Loucy (cell line): ENCODE results near the gene CCDC127.
"Not testable (repeated sequence)": the region's sequence is repeated elsewhere in the genome, so short reads cannot be mapped to it uniquely, and the experiment has no call there.

ENCODE experiments used
- H2AFZ ChIP-seq: fragments of 200-600 bp; sonication (generic); 2 replicates; pipeline ENCODE4 v1.6.0; 2016; ENCODE audit warnings: antibody characterized with exemption, mild to moderate bottlenecking, low read length, moderate library complexity
- H3F3A ChIP-seq: fragments of 200-600 bp; 2 replicates; pipeline ENCODE4 v1.6.0; 2016; ENCODE audit warnings: antibody characterized with exemption, low read depth, mild to moderate bottlenecking
- H3K27me3 ChIP-seq: fragments of 200-600 bp; sonication (generic); 2 replicates; pipeline ENCODE4 v1.6.1; 2014; ENCODE audit warnings: low read length, mild to moderate bottlenecking; ENCODE audit not compliant: insufficient read depth, poor library complexity, severe bottlenecking
- H3K36me3 ChIP-seq: fragments of 200-600 bp; sonication (generic); 2 replicates; pipeline ENCODE4 v1.6.1; 2016; ENCODE audit warnings: low read length; ENCODE audit not compliant: insufficient read depth
- H3K4me1 ChIP-seq: fragments of 200-600 bp; sonication (generic); 2 replicates; pipeline ENCODE4 v1.5.1; 2014; ENCODE audit warnings: low read length, mild to moderate bottlenecking; ENCODE audit not compliant: insufficient read depth, poor library complexity, severe bottlenecking
- H3K4me2 ChIP-seq: fragments of 200-600 bp; sonication (generic); 2 replicates; pipeline ENCODE4 v1.6.0; 2014; ENCODE audit warnings: antibody characterized with exemption, low read length, low read depth, mild to moderate bottlenecking; ENCODE audit not compliant: poor library complexity, severe bottlenecking
- H3K4me3 ChIP-seq: fragments of 200-600 bp; sonication (generic); 2 replicates; pipeline ENCODE4 v1.5.1; 2014; ENCODE audit warnings: low read length, mild to moderate bottlenecking, mixed read lengths; ENCODE audit not compliant: poor library complexity, severe bottlenecking
- H3K79me2 ChIP-seq: fragments of 200-600 bp; sonication (generic); 2 replicates; pipeline ENCODE4 v1.6.1; 2014; ENCODE audit warnings: low read length; ENCODE audit not compliant: insufficient read depth
- H3K9ac ChIP-seq: fragments of 200-600 bp; sonication (generic); 2 replicates; pipeline ENCODE4 v1.6.0; 2014; ENCODE audit warnings: mild to moderate bottlenecking, low read depth, low read length, moderate library complexity; ENCODE audit not compliant: poor library complexity, severe bottlenecking
- H3K9me2 ChIP-seq: fragments of 200-600 bp; sonication (generic); replicated peaks from 2 replicates; pipeline ENCODE4 v1.6.1; 2016; ENCODE audit warnings: low read depth, low read length, mixed read lengths
- H3K9me3 ChIP-seq: fragments of 200-600 bp; sonication (generic); 2 replicates; pipeline ENCODE4 v1.6.1; 2014; ENCODE audit warnings: mild to moderate bottlenecking, antibody characterized with exemption, low read length, low read depth; ENCODE audit not compliant: insufficient read depth
- H4K20me1 ChIP-seq: fragments of 200-600 bp; sonication (generic); 2 replicates; pipeline ENCODE4 v1.6.0; 2014; ENCODE audit warnings: antibody characterized with exemption, low read length, mild to moderate bottlenecking; ENCODE audit not compliant: insufficient read depth, poor library complexity, severe bottlenecking
- CTCF ChIP-seq: fragments of 200-600 bp; sonication (generic); conservative IDR thresholded peaks from 2 replicates; pipeline ENCODE4 v1.5.1; 2014; ENCODE audit warnings: mild to moderate bottlenecking, antibody characterized with exemption, low read length
- EZH2phosphoT487 ChIP-seq: fragments of 200-600 bp; IDR thresholded peaks from 2 replicates; pipeline ENCODE4 v1.6.1; 2018; ENCODE audit warnings: antibody characterized with exemption, mild to moderate bottlenecking, moderate library complexity, borderline replicate concordance

Gene CCDC127, protein sequence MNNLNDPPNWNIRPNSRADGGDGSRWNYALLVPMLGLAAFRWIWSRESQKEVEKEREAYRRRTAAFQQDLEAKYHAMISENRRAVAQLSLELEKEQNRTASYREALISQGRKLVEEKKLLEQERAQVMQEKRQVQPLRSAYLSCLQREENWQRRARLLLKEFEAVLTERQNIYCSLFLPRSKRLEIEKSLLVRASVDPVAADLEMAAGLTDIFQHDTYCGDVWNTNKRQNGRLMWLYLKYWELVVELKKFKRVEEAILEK

DNA sequence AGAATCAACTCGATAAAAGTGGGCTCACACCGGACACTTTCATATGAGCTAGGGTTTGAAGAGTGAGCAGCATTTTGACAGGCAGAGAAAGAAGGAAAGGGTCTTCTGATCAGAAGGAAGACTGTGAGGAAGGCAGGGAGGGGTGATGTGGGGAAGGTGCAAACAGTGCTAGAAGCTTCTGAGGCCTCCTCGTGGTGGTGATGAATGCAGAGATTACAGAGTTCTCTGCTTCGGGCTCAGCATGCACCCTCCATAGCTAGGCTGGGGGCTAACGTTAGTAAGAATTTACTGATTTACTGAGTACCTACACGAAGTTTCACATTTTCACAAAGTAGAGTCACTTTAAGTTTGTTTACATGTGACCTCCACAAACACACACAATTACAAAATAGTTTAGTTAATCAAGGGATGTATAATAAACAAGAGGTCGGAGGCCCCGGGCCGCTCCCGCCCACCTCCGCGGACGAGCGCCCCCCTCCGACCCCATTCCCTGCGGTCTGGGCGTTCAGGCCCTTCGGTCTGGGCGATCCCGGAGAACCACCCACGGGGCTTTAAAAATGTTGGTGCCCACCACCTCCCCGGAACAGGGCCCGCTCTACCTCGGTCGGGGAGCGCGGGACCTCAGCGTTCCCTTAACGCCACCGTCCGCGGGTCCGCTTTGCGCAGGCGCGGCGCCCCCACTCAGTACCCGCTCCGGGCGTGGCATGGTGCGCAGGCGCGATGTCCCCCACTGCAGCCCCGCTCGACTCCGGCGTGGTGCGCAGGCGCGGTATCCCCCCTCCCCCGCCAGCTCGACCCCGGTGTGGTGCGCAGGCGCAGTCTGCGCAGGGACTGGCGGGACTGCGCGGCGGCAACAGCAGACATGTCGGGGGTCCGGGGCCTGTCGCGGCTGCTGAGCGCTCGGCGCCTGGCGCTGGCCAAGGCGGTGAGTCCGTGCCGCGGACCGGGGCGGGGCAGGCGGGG is at the start of gene CCDC127, which contains the start of gene SDHA:
CCDC127 (minus strand) TSS at position 660 of the 963 bp plus-strand sequence. CDS start 1,304 bp downstream, outside the sequence.
SDHA (plus strand) TSS at position 827 of the 963 bp plus-strand sequence; CDS start at position 863, 36 bp downstream.
- peak within 1 kb of the TSS; percentile 81 for H2AFZ ChIP-seq

GRCh38 chr5:267716-268115 is 49.8 kb upstream of the CCDC127 start:
- peaks cover 4% of the 10 kb centered on the region; the same call in 1 of the 2 replicates for H3F3A ChIP-seq
- no peak overlapping the region for H3K4me2 ChIP-seq
- H3K9ac ChIP-seq, result no peak overlapping the region
- no peak for TF ChIP-seq CTCF
- TF ChIP-seq EZH2phosphoT487, result no peak
- no peaks in the 10 kb centered on the region for H3K9me2 ChIP-seq
- no peaks in the 10 kb centered on the region for H4K20me1 ChIP-seq
- peaks cover 12% of the 10 kb centered on the region; the same call in 1 of the 2 replicates for H3K36me3 ChIP-seq
- no peak overlapping the region for H2AFZ ChIP-seq
- no peak overlapping the region for H3K4me3 ChIP-seq
- no peaks in the 10 kb centered on the region for H3K9me3 ChIP-seq
- H3K27me3 ChIP-seq, result no peaks in the 10 kb centered on the region
- peaks cover 35% of the 10 kb centered on the region for H3K4me1 ChIP-seq
- H3K79me2 ChIP-seq, result peaks cover 4% of the 10 kb centered on the region; the same call in 1 of the 2 replicates

More for the DNA sequence above, at the start of gene CCDC127, which contains the start of gene SDHA:
- H4K20me1 ChIP-seq, result peaks cover 45% of the 10 kb centered on the region
- H3F3A ChIP-seq, H3K9me3 ChIP-seq, H3K9me2 ChIP-seq, H3K27me3 ChIP-seq, H3K36me3 ChIP-seq: not testable (repeated sequence)
- peak within 1 kb of the TSS; percentile 98 for H3K4me3 ChIP-seq
- peak within 1 kb of the TSS; percentile 90 for H3K4me2 ChIP-seq
- TF ChIP-seq CTCF, result peak; percentile 59
- peak within 1 kb of the TSS; percentile 97 for H3K9ac ChIP-seq
- peaks cover 45% of the 10 kb centered on the region for H3K4me1 ChIP-seq
- H3K79me2 ChIP-seq, result peaks cover 86% of the 10 kb centered on the region

GRCh38 chr5:266311-267026 is 48.5 kb upstream of the CCDC127 start:
- H3K27me3 ChIP-seq, H3K79me2 ChIP-seq, H3K4me2 ChIP-seq, H4K20me1 ChIP-seq, H2AFZ ChIP-seq, H3K9me2 ChIP-seq, H3K9me3 ChIP-seq, H3K4me3 ChIP-seq, H3F3A ChIP-seq, H3K9ac ChIP-seq: not testable (repeated sequence)
- Histone ChIP-seq H3K4me1 (peaks cover 35% of the 10 kb centered on the region), H3K36me3 (peaks cover 12% of the 10 kb centered on the region; the same call in 1 of the 2 replicates)
